T-helper 9 cell (primary cell): Measurements from ENCODE around the gene ABHD14A.
A peak's percentile ranks its signal among the peaks of the same experiment; 100 is the strongest.

Experiments used
- DNase-seq: peaks from one replicate; pipeline ENCODE4 v3.0.0-alpha.2; 2020

ABHD14A gene

GRCh38 chr3:51957520-51958205 is 17.2 kb upstream of the ABHD14A start:
- DNase-seq = no peak

DNA sequence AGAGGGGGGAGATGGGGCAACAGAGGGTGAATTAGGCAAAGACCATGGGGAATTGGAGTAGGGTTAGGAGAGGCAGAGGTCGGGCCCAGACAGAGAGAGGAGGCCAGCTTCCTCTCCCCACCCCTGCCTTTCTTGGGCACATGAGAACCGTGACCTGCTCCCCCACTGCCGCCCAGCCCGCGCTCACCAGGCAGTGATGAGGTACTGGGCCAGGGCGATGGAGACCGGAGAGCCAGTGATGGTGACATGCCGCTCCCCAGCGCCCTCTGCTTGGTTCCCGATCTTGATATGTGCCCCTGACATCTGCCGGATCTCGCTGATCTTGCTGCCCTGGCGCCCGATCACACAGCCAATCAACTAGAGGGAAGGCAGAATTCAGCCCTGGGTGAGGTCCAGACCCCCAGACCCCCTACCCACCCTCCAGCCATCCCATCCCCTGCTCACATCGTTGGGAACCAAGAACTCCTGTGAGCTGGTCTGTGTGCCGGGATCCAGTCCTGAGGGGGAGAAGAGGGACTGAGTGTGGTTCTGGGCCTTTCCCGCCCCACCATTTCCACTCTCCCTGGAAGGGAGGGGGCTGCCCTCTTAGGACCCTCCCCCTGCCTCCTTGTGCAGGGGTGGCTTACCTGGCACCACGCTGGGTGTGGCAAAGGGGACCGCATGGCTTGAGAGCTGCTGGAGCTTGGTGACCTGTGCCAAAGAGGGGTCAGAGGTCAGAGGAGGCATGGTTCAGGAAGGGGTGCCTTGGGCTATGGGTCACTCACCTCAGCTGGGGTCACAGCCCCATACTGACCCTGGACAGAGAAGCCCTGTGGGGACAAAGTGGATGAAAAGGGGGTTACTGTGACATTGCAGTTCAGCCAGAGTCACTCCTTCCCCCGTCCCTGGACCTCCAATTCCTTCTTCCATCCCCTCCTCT is 16.0 kb upstream of the ABHD14A start:
- DNase-seq = no peak

DNA sequence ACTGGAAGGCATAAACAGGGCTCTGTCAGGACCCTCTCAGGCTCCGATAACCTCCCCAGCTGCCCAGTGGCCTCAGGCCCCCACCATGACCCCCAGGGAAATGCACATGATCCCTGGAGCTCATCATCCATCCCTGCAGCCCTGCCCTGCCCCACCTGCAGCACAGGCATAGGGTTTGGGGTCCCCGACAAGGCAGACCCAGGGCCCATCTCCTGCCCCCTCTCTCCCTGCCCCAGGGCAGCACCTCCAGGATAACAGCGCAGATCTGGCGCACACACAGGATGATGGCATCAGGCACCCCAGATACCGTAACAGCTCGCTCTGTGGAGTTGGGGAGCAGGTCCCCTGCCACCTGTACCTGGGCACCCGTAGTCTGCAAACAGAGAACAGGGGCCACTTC is 15.2 kb upstream of the ABHD14A start:
- no peak for DNase-seq

DNA sequence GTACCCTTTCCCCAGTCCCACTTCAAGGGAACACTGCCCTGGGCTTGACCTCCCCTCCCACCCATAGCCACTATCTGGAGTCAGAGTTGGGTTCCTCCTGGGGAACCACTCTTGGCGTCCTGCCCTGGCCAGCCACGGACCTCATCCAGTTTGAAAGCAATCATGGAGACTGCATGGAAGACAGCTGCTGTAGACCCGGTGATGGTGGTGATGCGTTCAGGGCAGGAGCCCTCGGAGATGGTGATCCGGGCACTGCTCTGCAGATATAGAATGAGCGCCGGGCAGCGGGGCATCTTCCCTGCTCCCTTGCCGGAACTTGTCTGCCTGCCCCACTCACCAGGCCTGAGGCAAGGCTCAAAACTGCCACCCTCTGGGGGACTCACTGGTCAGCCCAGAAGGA is 14.5 kb upstream of the ABHD14A start:
- DNase-seq = no peak

DNA sequence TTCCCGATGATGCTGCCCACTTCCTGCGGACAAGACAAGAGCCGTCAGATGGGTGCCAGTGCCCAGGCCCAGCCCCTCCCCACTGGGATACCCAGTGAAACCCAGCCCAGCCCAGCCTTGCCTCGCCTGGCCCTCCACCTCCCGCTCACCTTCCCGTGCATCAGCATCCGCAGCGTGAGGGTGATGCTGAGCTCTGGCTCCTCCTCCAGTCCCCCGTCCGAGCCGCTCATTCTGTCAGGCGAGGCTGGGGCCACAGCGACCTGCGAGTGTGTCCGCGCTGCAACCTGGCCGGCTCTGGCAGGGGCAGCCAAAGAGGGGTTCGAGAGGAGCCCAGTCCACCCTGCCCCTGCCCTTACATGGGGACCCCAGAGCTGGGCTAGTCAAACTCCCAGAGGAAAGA is 13.9 kb upstream of the ABHD14A start:
- DNase-seq = no peak

DNA sequence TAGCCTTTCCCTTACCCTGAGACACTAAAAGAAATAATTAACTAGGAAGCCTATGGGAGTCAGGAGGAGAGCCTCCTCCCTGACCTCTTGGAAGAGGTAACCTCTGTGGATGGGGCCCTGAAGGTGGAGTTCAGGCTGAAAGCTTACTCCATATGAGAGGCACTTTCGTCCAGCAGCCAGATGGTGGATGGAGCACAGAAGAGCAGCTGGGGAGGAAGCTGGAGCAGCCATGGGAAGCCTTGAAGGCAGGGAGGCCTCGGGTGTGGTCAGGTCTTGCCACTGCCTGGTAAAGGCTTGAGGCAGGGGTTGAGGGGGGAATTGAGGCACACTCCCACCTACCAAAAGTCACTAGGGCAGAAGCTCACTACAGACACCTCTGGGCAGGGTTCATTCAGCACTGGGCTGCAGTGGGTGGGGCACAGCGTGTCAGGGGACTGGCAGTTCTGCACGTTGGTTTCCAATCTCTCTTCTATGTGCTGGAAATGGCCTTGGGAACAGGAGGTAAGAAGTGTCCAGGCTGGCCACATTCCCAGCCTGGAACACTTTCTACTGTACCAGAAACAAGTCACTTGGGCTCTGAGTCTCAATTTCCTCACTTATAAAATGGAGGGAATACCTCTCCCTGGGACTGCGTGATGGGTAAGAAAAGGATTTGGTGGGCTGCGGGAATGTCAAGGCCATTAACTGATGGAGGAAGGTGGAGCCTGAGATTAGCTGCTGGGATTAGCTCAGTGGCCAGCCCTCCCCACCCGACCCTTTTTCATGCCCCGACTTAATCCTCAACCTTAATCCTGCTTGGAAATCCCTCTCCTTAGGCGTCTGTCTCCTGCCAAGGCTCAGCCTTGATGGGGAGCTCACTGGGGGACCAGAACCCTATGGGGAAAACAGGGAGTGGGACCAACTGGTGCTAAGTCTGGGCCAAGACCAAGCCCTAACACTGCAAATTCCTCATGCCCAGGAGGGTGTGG is 13.0 kb upstream of the ABHD14A start:
- no peak for DNase-seq

DNA sequence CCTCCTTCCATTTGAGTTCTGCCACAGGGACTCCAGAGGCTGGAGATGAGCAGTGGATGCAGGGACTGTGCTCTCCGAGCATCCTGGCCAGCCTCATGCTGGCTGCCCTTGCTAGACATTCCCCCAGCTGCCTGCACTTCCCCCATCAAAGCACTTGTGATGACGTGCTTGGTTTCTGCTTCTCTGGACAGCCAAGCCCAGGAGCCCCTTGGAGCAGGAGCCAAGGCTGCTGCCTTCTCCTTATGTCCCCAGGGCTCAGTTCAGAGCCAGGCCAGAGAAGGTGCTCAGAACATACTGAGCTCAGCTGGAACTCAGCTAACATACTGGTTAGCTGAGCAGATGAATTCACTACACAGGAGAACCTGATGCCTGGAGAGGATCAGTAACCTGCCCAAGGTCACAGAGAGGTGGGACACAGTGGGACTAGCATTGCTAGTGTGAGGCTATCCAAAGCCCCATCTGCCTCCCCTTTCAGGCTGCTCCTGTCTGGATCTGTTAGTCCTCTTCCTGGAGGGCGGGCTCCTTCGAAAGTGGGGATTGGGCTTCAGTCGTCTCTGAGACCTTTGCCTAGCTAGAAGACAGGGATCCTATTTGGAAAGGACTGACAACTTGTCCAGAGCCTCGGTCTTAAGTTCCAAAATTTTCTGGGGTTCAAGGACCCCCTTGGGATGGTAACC is 11.9 kb upstream of the ABHD14A start:
- DNase-seq = no peak

GRCh38 chr3:51963951-51964451 is 10.9 kb upstream of the ABHD14A start:
- DNase-seq = no peak

- no peak for DNase-seq
Measured at GRCh38 chr3:51964521-51964920, 10.3 kb upstream of the ABHD14A start.

DNA sequence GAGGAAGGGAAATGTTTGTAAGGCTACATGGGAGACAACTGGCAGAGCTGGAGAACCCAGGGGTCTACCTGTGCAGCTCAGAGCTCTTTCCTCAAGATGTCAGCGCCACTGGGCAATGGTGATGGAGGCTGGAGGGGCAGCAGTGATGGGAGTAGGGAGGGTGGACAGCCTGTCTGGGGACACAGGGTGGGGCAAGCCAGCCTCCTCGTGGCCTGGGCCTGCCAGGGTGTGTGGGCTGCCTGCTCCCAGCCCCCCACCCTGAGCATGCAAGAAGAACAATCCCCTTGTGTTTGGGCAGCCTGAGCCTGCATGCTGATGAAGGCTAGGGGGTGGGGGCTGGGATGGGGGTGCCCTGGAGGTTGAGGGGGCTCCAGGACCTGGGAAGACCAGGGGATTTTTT is 8.8 kb upstream of the ABHD14A start:
- no peak for DNase-seq

- DNase-seq = no peak
Measured at GRCh38 chr3:51966486-51966885, 8.4 kb upstream of the ABHD14A start.

DNA sequence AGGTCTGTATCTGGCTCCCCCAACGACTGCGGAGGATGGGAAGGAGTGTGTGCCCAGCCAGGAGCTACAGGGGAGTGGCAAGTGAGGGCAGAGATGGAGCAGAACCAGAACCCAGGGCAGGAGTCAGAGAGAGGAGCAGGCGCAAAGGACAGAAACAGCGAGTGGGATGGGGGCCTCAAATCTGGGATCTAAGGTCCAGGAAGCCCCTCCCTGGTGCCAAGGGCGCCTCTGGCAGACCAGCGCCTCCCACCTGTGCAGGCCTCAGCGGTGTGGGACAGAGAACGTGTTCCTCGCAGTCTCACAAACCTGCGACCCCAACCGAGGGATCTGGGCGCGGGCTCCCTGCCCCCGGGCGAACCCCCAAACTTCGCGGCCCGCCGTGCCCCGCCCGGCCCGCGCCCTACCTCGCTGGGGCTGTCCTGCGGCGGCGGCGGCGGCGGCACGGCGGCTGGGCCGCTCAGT is 7.9 kb upstream of the ABHD14A start:
- DNase-seq = no peak

DNA sequence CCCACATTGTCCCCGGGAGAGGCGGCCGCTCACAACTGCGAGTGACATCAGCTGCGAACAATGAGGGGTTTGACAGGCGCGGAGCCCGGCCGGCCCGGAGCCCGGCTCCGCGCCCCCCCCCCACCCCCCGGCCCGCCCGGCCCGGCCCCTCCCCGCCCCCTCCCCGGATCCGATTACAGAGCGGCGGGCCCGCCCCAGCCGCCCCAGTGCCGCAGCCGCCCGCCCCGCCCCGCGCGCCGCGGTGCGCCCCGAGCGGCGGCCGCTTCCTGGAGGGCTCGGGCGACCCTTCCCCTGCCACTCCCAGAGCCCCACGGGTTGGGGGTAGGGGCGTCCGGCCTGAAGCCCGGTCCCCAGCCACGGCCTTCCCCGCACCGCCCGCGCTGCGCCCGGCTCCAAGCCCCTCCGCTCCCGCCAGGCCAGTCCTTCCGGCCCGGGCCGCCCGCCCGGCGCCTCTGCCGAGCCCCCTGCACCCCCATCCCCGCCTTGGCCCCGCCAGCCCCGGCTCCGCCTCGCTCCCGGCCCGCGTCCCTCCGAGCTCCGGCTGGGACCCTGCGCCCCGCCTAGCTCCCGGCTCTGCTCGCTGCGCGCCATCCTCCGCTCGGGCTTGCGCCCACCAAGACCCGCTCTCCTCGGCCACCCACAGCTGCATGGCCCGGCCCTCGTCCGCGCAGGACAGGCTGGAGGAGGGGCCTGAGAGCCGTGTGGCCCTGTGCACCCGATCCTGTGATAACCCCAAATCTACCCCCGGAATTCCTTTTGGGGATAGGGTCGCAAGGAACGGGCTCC is 7.3 kb upstream of the ABHD14A start, which contains the start of gene PCBP4:
PCBP4 (minus strand) TSS at position 71 of the 786 bp plus-strand sequence. CDS start 6,214 bp downstream, outside the sequence.
- peak; percentile 30 for DNase-seq

DNA sequence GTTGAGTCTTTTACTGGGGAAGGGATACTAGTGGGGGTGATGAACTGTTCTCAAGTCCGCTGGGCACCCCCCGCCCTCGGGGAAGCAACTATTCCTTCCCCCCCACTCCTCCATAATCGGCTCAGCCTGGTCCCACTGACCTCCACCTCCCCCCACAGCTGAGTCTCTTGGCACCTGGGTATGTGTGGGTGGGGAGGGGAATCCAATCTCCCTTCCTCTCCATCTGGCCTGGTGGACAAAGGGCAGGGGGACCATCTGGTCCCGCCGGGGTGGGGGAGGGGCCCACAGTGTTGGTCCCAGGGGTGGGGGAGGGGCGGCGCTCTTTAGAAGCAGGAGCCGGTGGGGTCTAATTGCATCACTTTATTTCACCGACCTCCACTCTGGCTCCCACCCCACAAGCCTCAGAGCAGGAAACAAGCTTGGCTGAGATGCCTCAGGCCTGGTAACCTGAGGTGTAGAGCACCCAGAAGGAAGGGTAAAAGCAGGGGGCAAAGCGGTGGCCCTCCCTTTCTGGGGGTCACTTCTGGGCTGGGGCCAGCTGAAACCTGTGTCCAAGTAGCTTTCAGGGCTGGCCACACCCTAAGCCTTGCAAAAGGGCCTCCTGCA is 6.6 kb upstream of the ABHD14A start:
- no peak for DNase-seq

DNA sequence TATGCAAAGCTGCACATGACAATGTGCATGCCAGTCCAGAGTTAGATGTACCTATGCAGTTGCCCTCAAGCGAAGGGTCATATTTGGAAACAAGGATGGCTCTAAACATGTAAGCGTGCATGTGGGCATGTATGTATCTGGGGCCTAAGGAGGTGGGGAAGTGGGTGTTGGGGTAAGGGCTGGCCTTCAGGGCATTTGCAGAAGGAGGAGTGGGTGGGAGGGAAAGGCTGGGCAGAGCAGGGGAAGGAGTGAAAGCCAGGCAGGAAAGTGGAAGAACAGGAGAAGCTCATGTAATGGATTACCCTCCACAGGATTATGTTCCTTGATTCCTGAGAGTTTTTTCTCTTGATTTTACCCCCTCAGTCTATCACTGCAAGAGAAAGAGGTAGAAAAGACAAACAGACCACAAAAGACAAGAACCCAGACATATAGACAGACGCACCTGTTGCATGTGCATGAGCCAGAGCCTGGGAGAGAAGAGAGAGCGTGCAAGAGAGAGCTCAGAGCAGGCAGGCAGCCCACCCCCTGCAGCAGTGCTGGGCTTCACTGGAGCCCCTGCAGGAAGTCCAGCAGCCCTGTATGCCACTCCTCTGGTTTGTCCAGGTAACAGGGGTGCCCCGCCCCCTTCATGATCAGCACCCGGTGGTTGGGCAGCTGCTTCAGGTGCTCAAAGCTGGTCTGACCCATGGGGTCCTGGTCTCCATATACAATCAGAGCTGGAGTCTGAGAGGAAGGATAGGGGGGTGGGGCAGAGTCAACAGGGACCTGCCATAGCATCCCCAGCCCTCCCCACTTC is 5.8 kb upstream of the ABHD14A start:
- no peak for DNase-seq

DNA sequence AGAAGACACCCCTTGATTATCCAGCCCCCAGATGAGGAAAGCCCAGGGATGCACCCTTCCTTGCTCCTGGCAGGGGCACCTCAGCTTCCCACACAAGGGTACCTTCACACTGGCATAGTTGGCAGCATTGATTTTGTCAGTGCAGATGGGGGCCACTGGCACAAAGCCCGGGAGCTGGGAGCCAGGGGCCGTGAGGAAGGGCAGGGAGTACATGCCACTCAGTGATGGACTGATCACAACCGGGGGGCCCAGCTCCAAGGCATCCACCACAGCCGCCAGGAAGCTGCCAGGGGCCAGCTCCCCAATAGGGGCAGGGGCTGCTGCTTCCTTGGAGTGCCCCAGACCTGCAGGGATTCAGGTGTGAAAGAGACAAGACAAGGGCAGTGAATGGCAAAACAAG is 5.0 kb upstream of the ABHD14A start:
- no peak for DNase-seq

DNA sequence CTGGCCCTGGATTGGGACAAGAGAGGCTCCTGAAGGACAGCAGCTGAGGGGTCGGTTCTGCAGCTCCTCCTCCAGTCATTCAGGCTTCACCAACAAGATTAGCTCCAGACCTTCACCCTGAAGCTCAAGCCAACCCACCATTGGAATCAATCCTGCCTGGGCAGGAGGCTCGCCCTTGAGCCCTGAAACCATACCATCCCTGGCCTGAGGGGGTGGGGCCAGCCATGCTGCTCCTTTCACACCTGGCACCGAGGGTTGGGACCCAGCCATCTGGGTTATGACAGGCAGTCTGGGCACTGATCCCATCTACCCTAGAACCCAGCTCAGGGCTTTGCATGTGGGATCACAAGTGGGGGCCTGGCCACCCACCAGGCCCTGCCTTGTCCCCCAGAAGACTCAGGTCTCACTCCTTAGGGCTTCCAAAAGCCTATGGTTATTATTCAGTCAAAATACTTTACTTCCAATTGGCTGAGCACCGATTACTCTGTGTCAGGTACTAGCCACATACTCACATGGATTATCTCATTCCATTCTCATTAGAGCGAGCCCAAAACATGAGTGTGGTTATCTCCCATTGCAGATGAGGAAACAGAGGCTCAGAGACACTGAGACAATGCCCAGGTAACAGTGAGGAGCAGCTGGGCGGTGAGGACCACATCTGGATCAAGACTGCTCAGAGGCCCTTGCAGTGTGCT is 4.1 kb upstream of the ABHD14A start:
- DNase-seq = no peak

- DNase-seq = no peak
Measured at GRCh38 chr3:51971350-51971749, 3.5 kb upstream of the ABHD14A start.
